Activated CD8-positive, alpha-beta memory T cell treated with anti-CD3 and anti-CD28 coated beads, Interleukin-2, amount 50 U/mL, for 24 hours (primary cell): Measurements from ENCODE around the gene UQCRQ.
"Not testable (repeated sequence)": the region's sequence is repeated elsewhere in the genome, so short reads cannot be mapped to it uniquely, and the experiment has no call there.

Experiments
- DNase-seq: peaks from one replicate; pipeline ENCODE4 v3.0.0-alpha.2; 2020; ENCODE audit errors: extremely low read depth

UQCRQ gene

GRCh38 chr5:132832612-132833011 is 33.8 kb upstream of the UQCRQ start:
- no peak for DNase-seq

- DNase-seq = no peak
These were observed 32.4 kb upstream of the UQCRQ start for GRCh38 chr5:132834057-132834456.

- no peak for DNase-seq
These were observed 29.6 kb upstream of the UQCRQ start for GRCh38 chr5:132836852-132837251.

- DNase-seq = no peak
These were observed 28.6 kb upstream of the UQCRQ start for GRCh38 chr5:132837868-132838267.

GRCh38 chr5:132838516-132839282 is 27.7 kb upstream of the UQCRQ start:
- DNase-seq = no peak

- DNase-seq = no peak
These were observed 26.8 kb upstream of the UQCRQ start for GRCh38 chr5:132839426-132840301.

GRCh38 chr5:132840313-132840712 is 26.1 kb upstream of the UQCRQ start:
- no peak for DNase-seq

- DNase-seq = no peak
These were observed 25.5 kb upstream of the UQCRQ start for GRCh38 chr5:132840896-132841295.

GRCh38 chr5:132841305-132841704 is 25.1 kb upstream of the UQCRQ start:
- DNase-seq = no peak

- no peak for DNase-seq
These were observed 18.2 kb upstream of the UQCRQ start for GRCh38 chr5:132848270-132848669.

GRCh38 chr5:132849347-132849746 is 17.1 kb upstream of the UQCRQ start:
- no peak for DNase-seq

GRCh38 chr5:132850066-132850465 is 16.4 kb upstream of the UQCRQ start:
- DNase-seq = no peak

- DNase-seq = no peak
These were observed 13.1 kb upstream of the UQCRQ start for GRCh38 chr5:132853323-132853722.

GRCh38 chr5:132853790-132854189 is 12.7 kb upstream of the UQCRQ start:
- DNase-seq = no peak

- no peak for DNase-seq
These were observed 12.1 kb upstream of the UQCRQ start for GRCh38 chr5:132854301-132854700.

- not testable (repeated sequence) for DNase-seq
These were observed 11.4 kb upstream of the UQCRQ start for GRCh38 chr5:132854992-132855391.

- DNase-seq = no peak
These were observed 10.4 kb upstream of the UQCRQ start for GRCh38 chr5:132856011-132856410.

GRCh38 chr5:132859889-132860437 is 6.5 kb upstream of the UQCRQ start:
- no peak for DNase-seq

- no peak for DNase-seq
These were observed 5.7 kb upstream of the UQCRQ start for GRCh38 chr5:132860742-132861141.

- no peak for DNase-seq
These were observed 637 bp upstream of the UQCRQ start for GRCh38 chr5:132865668-132866341.

GRCh38 chr5:132867046-132867451 is 607 bp downstream of the UQCRQ start:
- DNase-seq = no peak

- no peak for DNase-seq
These were observed 2.3 kb downstream of the UQCRQ start for GRCh38 chr5:132868754-132869153.
